ENCODE data around the gene RXRB. TPM values are rescaled to one million over a fixed set of nuclear protein-coding genes. Genes with fewer than 3 reads are reported as not detected.

Gene RXRB
- total and polyA plus RNA-seq, 2 of the 13 experiments (the other 11 are each of a cell fraction or from before 2014, with no cell fraction given): 26.7 to 55.7 TPM

DNA sequence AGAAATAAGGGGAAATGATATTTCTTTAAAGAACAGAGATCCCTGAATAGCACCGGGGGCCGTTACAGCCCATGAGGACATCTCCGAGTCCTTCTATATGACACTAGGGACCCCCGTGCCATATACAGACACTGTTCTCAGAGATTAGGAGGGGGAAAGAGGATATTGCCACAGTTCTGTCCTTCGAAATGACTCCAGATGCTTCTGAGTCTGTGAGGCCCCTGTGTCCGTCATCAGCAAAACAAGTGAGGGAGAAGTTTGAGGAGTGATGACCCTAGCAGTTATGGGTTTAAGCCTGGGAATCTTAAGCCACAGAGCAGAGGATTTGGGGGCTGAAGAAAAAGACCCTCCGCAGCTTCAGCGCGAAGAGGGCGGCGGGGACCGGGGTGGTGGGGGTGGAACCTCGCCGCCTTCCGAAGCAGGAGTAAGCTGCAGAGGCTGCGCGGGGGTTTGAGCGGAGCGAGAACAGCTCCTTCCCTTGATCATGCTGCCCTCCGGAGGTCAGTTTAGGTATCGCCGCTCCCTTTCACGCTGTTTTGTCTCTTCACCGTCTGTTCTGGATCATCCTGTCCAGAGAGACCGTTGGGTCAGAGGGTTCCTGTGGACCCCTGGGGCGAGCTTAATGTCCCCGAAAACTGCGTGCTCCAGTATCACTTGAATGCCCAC, 47.6 kb upstream of the RXRB start (continued):
- TF ChIP-seq ZBTB26 (CRISPR knock-in tag; IDR thresholded peaks at IDR 0.05; ENCODE audit: borderline replicate concordance) (peak; percentile 92), ERF (CRISPR knock-in tag; IDR thresholded peaks at IDR 0.05) (peak; percentile 59; the same call in 1 of the 2 replicates), KLF16 (CRISPR knock-in tag; IDR thresholded peaks at IDR 0.05) (peak in 1 of 2 experiments; percentile 40; a peak in 1 of 4 replicates), SOX5 (CRISPR knock-in tag; IDR thresholded peaks at IDR 0.05; ENCODE audit: borderline replicate concordance) (peak; percentile 35; the same call in 1 of the 2 replicates), JDP2 (CRISPR knock-in tag; IDR thresholded peaks at IDR 0.05; ENCODE audit: borderline replicate concordance) (no peak), ZBTB7B (CRISPR knock-in tag; IDR thresholded peaks at IDR 0.05) (peak; percentile 53; the same call in 1 of the 2 replicates), ZFY (CRISPR knock-in tag; IDR thresholded peaks at IDR 0.05) (no peak), ZNF484 (CRISPR knock-in tag; IDR thresholded peaks at IDR 0.05; ENCODE audit: borderline replicate concordance, low read depth) (no peak), EHMT2 (IDR thresholded peaks at IDR 0.05; ENCODE audit: borderline replicate concordance, low read depth, low read length) (no peak), ARID5B (CRISPR knock-in tag; IDR thresholded peaks at IDR 0.05) (peak; percentile 59), KMT2B (CRISPR knock-in tag; IDR thresholded peaks at IDR 0.05) (no peak), PCBP2 (optimal IDR thresholded peaks at IDR 0.05; ENCODE audit: low read depth, low read length, poor library complexity, severe bottlenecking) (no peak), ZSCAN21 (CRISPR knock-in tag; IDR thresholded peaks at IDR 0.05; ENCODE audit: borderline replicate concordance) (no peak), MED1 (CRISPR knock-in tag; IDR thresholded peaks at IDR 0.05) (peak; percentile 45; the same call in 1 of the 2 replicates), ZNF614 (CRISPR knock-in tag; IDR thresholded peaks at IDR 0.05; ENCODE audit: borderline replicate concordance) (peak; percentile 56; the same call in 1 of the 2 replicates), ZNF674 (CRISPR knock-in tag; IDR thresholded peaks at IDR 0.05; ENCODE audit: low read depth) (no peak), ZNF768 (CRISPR knock-in tag; IDR thresholded peaks at IDR 0.05) (peak; percentile 23; the same call in 1 of the 2 replicates), MAX (IDR thresholded peaks at IDR 0.05) (0 out of 2 replicates have a peak, but pooled peaks have one; percentile 1), FOXK1 (CRISPR knock-in tag; IDR thresholded peaks at IDR 0.05; ENCODE audit: borderline replicate concordance, low read depth) (peak; percentile 62; the same call in 1 of the 2 replicates), ADNP (CRISPR knock-in tag; IDR thresholded peaks at IDR 0.05) (no peak), NFE2L2 (IDR thresholded peaks at IDR 0.05; ENCODE audit: low read length) (0 out of 2 replicates have a peak, but pooled peaks have one; percentile 1), ZKSCAN1 (IDR thresholded peaks at IDR 0.05; ENCODE audit: low read length) (no peak), ZNF274 (CRISPR knock-in tag; IDR thresholded peaks at IDR 0.05) (no peak), BRD4 (CRISPR knock-in tag; IDR thresholded peaks at IDR 0.05) (no peak)
- TF ChIP-seq, protein P1, sequence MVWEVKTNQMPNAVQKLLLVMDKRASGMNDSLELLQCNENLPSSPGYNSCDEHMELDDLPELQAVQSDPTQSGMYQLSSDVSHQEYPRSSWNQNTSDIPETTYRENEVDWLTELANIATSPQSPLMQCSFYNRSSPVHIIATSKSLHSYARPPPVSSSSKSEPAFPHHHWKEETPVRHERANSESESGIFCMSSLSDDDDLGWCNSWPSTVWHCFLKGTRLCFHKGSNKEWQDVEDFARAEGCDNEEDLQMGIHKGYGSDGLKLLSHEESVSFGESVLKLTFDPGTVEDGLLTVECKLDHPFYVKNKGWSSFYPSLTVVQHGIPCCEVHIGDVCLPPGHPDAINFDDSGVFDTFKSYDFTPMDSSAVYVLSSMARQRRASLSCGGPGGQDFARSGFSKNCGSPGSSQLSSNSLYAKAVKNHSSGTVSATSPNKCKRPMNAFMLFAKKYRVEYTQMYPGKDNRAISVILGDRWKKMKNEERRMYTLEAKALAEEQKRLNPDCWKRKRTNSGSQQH (CRISPR knock-in tag; IDR thresholded peaks at IDR 0.05; ENCODE audit: low read depth): peak; percentile 51; the same call in 1 of the 2 replicates
